ENCODE data around the gene MTCL3.

Gene MTCL3

GRCh38 chr6:127483399-127484055, 35.6 kb downstream of the MTCL3 start:
- no peak for TF ChIP-seq POLR2A (IDR thresholded peaks at IDR 0.05)
- no peak for TF ChIP-seq CTCF (IDR thresholded peaks at IDR 0.05 in 8 of 11, conservative IDR thresholded peaks at IDR 0.05 in 3 of 11)
- TF ChIP-seq POLR2AphosphoS5 (IDR thresholded peaks at IDR 0.05): no peak
- H3K27me3 ChIP-seq (replicated peaks in 1 of 7): no peaks in the 10 kb centered on the region
- WGBS, 5 donors: 81 to 92% (median 87%) methylated on average over 5 of the region's 5 CpGs
- no peaks in the 10 kb centered on the region for H3K36me3 ChIP-seq
- no peaks in the 10 kb centered on the region for H3K9me3 ChIP-seq
- intact Hi-C loops (cut with DNase I; ENCODE audit: low total_unique reads): no loop called here
- H3K4me1 ChIP-seq: peaks cover 0 to 17% (median 9%) of the 10 kb centered on the region in 6 donors
- DNase-seq: no peak
- peak overlapping the region in 2 of 8 donors; percentile 52 to 56 for H3K27ac ChIP-seq
- peak overlapping the region in 3 of 8 donors; percentile 5 to 37 (median 16) for H3K4me3 ChIP-seq

- Histone ChIP-seq H3K27me3 (replicated peaks in 1 of 7) (no peaks in the 10 kb centered on the region), H3K27ac (no peak overlapping the region), H3K4me1 (peaks cover 0 to 17% (median 9%) of the 10 kb centered on the region in 6 donors), H3K36me3 (no peaks in the 10 kb centered on the region), H3K4me3 (no peak overlapping the region), H3K9me3 (no peaks in the 10 kb centered on the region)
- no peak for DNase-seq
- 94 to 99% (median 98%) methylated on average over 2 of the region's 2 CpGs for WGBS, 5 donors
- no peak for TF ChIP-seq POLR2A (IDR thresholded peaks at IDR 0.05)
- no peak for TF ChIP-seq CTCF (IDR thresholded peaks at IDR 0.05 in 8 of 11, conservative IDR thresholded peaks at IDR 0.05 in 3 of 11)
- TF ChIP-seq POLR2AphosphoS5 (IDR thresholded peaks at IDR 0.05): no peak
- intact Hi-C loops (cut with DNase I; ENCODE audit: low total_unique reads): no loop called here
These were observed 36.8 kb downstream of the MTCL3 start for GRCh38 chr6:127482325-127482724.

DNA sequence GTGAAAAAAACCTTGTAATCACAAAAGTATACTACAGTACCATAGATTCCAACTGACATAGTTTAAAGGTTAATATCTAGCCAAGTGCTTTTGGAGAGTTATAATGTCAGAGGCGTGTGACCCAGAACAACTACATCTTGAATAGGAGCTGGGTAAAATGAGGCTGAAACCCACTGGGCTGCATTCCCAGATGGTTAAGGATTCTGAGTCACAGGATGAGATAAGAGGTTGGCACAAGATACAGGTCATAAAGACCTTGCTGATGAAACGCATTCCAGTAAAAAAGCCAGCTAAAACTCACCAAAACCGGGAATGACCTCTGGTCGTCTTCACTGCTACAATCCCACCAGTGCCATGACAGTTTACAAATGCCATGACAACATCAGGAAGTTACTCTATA, 37.5 kb downstream of the MTCL3 start:
- Histone ChIP-seq H3K9me3 (no peaks in the 10 kb centered on the region), H3K4me1 (peaks cover 0 to 17% (median 9%) of the 10 kb centered on the region in 6 donors), H3K27ac (no peak overlapping the region), H3K36me3 (no peaks in the 10 kb centered on the region), H3K4me3 (no peak overlapping the region), H3K27me3 (replicated peaks in 1 of 7) (no peaks in the 10 kb centered on the region)
- no peak for DNase-seq
- intact Hi-C loops (cut with DNase I; ENCODE audit: low total_unique reads): no loop called here
- no peak for TF ChIP-seq CTCF (IDR thresholded peaks at IDR 0.05 in 8 of 11, conservative IDR thresholded peaks at IDR 0.05 in 3 of 11)
- no peak for TF ChIP-seq POLR2AphosphoS5 (IDR thresholded peaks at IDR 0.05)
- no peak for TF ChIP-seq POLR2A (IDR thresholded peaks at IDR 0.05)
- 72 to 90% (median 75%) methylated on average over 4 of the region's 4 CpGs for WGBS, 5 donors

GRCh38 chr6:127481111-127481510, 38.0 kb downstream of the MTCL3 start:
- H3K4me3 ChIP-seq: no peak overlapping the region
- 76 to 89% (median 82%) methylated on average over 2 of the region's 2 CpGs for WGBS, 5 donors

More at GRCh38 chr6:127481111-127481510, 38.0 kb downstream of the MTCL3 start:
- H3K27me3 ChIP-seq (replicated peaks in 1 of 7): no peaks in the 10 kb centered on the region
- no peaks in the 10 kb centered on the region for H3K9me3 ChIP-seq
- TF ChIP-seq POLR2A (IDR thresholded peaks at IDR 0.05) (no peak), CTCF (IDR thresholded peaks at IDR 0.05 in 8 of 11, conservative IDR thresholded peaks at IDR 0.05 in 3 of 11) (no peak), POLR2AphosphoS5 (IDR thresholded peaks at IDR 0.05) (no peak)
- peaks cover 0 to 17% (median 9%) of the 10 kb centered on the region in 6 donors for H3K4me1 ChIP-seq
- peaks cover 0 to 2% (median 0%) of the 10 kb centered on the region in 6 donors for H3K36me3 ChIP-seq
- DNase-seq: no peak
- intact Hi-C loops (cut with DNase I; ENCODE audit: low total_unique reads): no loop called here
- no peak overlapping the region for H3K27ac ChIP-seq

All from spleen (tissue), 11 donors.